ENCODE measurements around the gene MLLT11. TPM values are rescaled to one million over a fixed set of nuclear protein-coding genes. Genes with fewer than 3 reads are reported as not detected.
A peak's percentile ranks its signal among the peaks of the same experiment; 100 is the strongest.

MLLT11 gene
- total and polyA plus RNA-seq, 10 of the 15 experiments (the other 5 are each of a cell fraction or from before 2014, with no cell fraction given) = 6.2 to 27.3 (median 9.2) TPM

GRCh38 chr1:151047591-151047924 is 12.6 kb upstream of the MLLT11 start, which contains the start of gene C1orf56 (continued):
- 0 out of 2 replicates have a peak, but pooled peaks have one; percentile 4 for TF ChIP-seq CREM (IDR thresholded peaks at IDR 0.05; ENCODE audit: low read depth)
- no peak for TF ChIP-seq MYB (IDR thresholded peaks at IDR 0.05; ENCODE audit: borderline replicate concordance, low read depth, low read length)
- TF ChIP-seq BACH1 (IDR thresholded peaks at IDR 0.05; ENCODE audit: borderline replicate concordance) = 0 out of 2 replicates have a peak, but pooled peaks have one; percentile 47
- 0 out of 2 replicates have a peak, but pooled peaks have one; percentile 22 for TF ChIP-seq GATAD2B (conservative IDR thresholded peaks at IDR 0.05; ENCODE audit: low read depth)
- TF ChIP-seq ELK1 (IDR thresholded peaks at IDR 0.05; ENCODE audit: low read depth, low read length) = no peak
- TF ChIP-seq PBX3 (IDR thresholded peaks at IDR 0.05; ENCODE audit: insufficient replicate concordance, low read depth, low read length) = no peak
- no peak for TF ChIP-seq TCF12 (IDR thresholded peaks at IDR 0.05; ENCODE audit: low read depth, low read length)
- TF ChIP-seq HCFC1 (IDR thresholded peaks at IDR 0.05; ENCODE audit: low read length) = no peak
- no peak for TF ChIP-seq ZZZ3 (IDR thresholded peaks at IDR 0.05; ENCODE audit: control insufficient read depth, insufficient read length, low read depth)
- TF ChIP-seq ZNF24 (IDR thresholded peaks at IDR 0.05) = no peak
- TF ChIP-seq ZNF687 (IDR thresholded peaks at IDR 0.05) = 0 out of 2 replicates have a peak, but pooled peaks have one; percentile 15
- no peak for TF ChIP-seq CTCF (IDR thresholded peaks at IDR 0.05 in 2 of 3, conservative IDR thresholded peaks at IDR 0.05 in 1 of 3; ENCODE audit: control insufficient read depth in 2 of 3, extremely low read depth in 1 of 3, insufficient read depth in 1 of 3, low read depth in 3 of 3, low read length in 3 of 3)
- TF ChIP-seq YBX1 (IDR thresholded peaks at IDR 0.05) = no peak
- TF ChIP-seq ATF2 (IDR thresholded peaks at IDR 0.05; ENCODE audit: low read length) = no peak
- TF ChIP-seq PKNOX1 (IDR thresholded peaks at IDR 0.05) = no peak
- TF ChIP-seq STAT1 (conservative IDR thresholded peaks at IDR 0.05) = no peak
- peak; percentile 30; the same call in 1 of the 2 replicates for TF ChIP-seq TAF1 (IDR thresholded peaks at IDR 0.05; ENCODE audit: borderline replicate concordance, low read depth, low read length)
- no peak for TF ChIP-seq ZNF622 (IDR thresholded peaks at IDR 0.05)
- no peak for TF ChIP-seq HSF1 (IDR thresholded peaks at IDR 0.05; ENCODE audit: low read depth, low read length)

Measured in GM12878 (cell line).